SJCRH30 (cell line): ENCODE results near the gene OR8D4. TPM values are rescaled to one million over a fixed set of nuclear protein-coding genes. Genes with fewer than 3 reads are reported as not detected.
"Not testable (repeated sequence)": the region's sequence is repeated elsewhere in the genome, so short reads cannot be mapped to it uniquely, and the experiment has no call there.

Experiments
- DNase-seq, 2 experiments: peaks; one replicate each; pipeline ENCODE4 v3.0.0-alpha.2; 2015 to 2020
- H3K27ac ChIP-seq: fragments of 250-450 bp; sonication (Bioruptor Pico); 2 replicates; pipeline ENCODE4 v1.5.1; 2020; ENCODE audit warnings: mild to moderate bottlenecking, moderate library complexity
- H3K27me3 ChIP-seq: fragments of 250-450 bp; sonication (Bioruptor Pico); 2 replicates; pipeline ENCODE4 v1.5.1; 2020; ENCODE audit warnings: mild to moderate bottlenecking, moderate library complexity
- H3K36me3 ChIP-seq: fragments of 250-450 bp; sonication (Bioruptor Pico); 2 replicates; pipeline ENCODE4 v1.5.1; 2020; ENCODE audit warnings: mild to moderate bottlenecking, moderate library complexity
- H3K4me1 ChIP-seq: fragments of 250-450 bp; sonication (Bioruptor Pico); 2 replicates; pipeline ENCODE4 v1.5.1; 2020; ENCODE audit warnings: mild to moderate bottlenecking, moderate library complexity
- H3K4me3 ChIP-seq: fragments of 250-450 bp; sonication (Bioruptor Pico); 2 replicates; pipeline ENCODE4 v1.5.1; 2020; ENCODE audit warnings: mild to moderate bottlenecking, moderate library complexity
- H3K9me3 ChIP-seq: fragments of 250-450 bp; sonication (Bioruptor Pico); replicated peaks from 2 replicates; pipeline ENCODE4 v1.5.1; 2020; ENCODE audit warnings: mild to moderate bottlenecking, moderate library complexity
- total RNA-seq: library from RNA; depleted of rRNA; stranded (reverse); fragments of >200 nt; shearing (Covaris generic); gene quantifications from 2 replicates; pipeline ENCODE4 v1.2.3, GENCODE V29; 2014; rRNA removed

Gene OR8D4
- total RNA-seq = not detected in 2 replicates

DNA sequence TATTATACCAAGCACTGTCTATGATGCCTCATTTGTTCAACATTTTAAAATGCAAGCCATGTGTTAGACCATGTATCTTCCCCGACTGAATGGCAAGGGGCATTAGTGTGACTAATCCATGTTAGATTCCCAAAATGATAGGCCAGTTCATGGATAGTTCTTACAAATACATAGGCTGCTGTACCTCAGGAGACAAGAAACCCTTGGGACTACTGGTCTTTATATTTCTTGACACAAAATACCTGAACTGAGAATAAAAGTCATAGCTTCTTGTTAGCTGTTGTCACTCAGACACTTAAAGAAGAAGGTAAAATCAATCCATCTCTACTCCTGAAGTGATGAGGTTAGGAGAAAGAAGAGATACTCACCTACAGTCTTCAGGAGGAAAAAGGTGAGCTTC is at the start of gene OR8D4:
TSS of gene OR8D4 (plus strand) at position 301 of the 400 bp plus-strand sequence. CDS start 4,265 bp downstream, outside the sequence.
- H3K9me3 ChIP-seq = no peaks in the 10 kb centered on the region
- H3K36me3 ChIP-seq = no peaks in the 10 kb centered on the region
- no peak for DNase-seq
- no peak within 1 kb of the TSS for H3K4me3 ChIP-seq
- H3K27me3 ChIP-seq = no peaks in the 10 kb centered on the region
- H3K27ac ChIP-seq = no peak within 1 kb of the TSS
- no peaks in the 10 kb centered on the region for H3K4me1 ChIP-seq

DNA sequence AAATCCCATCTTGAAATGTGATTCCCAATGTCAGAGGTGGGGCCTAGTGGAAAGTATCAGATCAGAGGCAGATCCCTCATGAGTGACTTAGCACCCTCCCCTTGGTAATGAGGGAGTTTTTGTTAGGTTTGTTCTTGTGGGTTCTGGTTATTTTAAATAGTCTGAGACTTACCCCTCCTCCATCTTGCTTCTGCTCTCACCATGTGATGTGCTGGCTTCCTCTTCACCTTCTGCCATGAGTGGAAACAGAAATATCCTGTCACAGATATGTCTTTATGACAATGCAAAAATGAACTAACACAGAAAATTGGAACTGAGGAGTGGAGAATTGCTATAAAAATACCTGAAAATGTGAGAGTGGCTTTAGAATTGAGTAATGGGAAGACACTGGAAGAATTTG is 49.6 kb upstream of the OR8D4 start:
- Histone ChIP-seq H3K4me1 (no peaks in the 10 kb centered on the region), H3K36me3 (no peaks in the 10 kb centered on the region), H3K4me3 (no peak overlapping the region), H3K9me3 (no peaks in the 10 kb centered on the region), H3K27ac (no peak overlapping the region), H3K27me3 (no peaks in the 10 kb centered on the region)
- no peak for DNase-seq

GRCh38 chr11:123853038-123853437 is 48.9 kb upstream of the OR8D4 start:
- H3K4me3 ChIP-seq = no peak overlapping the region
- no peaks in the 10 kb centered on the region for H3K36me3 ChIP-seq

DNA sequence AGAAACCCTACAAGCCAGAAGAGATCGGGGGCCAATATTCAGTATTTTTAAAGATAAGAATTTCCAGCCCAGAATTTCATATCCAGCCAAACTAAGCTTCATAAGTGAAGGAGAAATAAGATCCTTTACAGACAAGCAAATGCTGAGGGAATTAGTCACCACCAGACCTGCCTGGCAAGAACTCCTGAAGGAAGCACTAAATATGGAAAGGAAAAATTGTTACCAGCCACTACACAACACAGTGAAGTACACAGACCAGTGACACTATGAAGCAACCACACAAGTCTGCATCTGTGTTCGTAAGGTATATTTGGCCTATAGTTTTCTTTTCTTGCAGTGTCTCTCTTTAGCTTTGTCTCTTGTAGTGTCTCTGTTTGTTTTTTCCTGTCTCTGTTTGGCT is 45.5 kb upstream of the OR8D4 start:
- no peaks in the 10 kb centered on the region for H3K9me3 ChIP-seq
- no peak overlapping the region for H3K4me3 ChIP-seq
- no peaks in the 10 kb centered on the region for H3K27me3 ChIP-seq
- no peaks in the 10 kb centered on the region for H3K36me3 ChIP-seq
- no peak overlapping the region for H3K27ac ChIP-seq
- H3K4me1 ChIP-seq = no peaks in the 10 kb centered on the region
- no peak for DNase-seq

More at GRCh38 chr11:123853038-123853437, 48.9 kb upstream of the OR8D4 start:
- no peak for DNase-seq
- no peaks in the 10 kb centered on the region for H3K4me1 ChIP-seq
- H3K9me3 ChIP-seq = no peaks in the 10 kb centered on the region
- H3K27ac ChIP-seq = no peak overlapping the region
- H3K27me3 ChIP-seq = no peaks in the 10 kb centered on the region

DNA sequence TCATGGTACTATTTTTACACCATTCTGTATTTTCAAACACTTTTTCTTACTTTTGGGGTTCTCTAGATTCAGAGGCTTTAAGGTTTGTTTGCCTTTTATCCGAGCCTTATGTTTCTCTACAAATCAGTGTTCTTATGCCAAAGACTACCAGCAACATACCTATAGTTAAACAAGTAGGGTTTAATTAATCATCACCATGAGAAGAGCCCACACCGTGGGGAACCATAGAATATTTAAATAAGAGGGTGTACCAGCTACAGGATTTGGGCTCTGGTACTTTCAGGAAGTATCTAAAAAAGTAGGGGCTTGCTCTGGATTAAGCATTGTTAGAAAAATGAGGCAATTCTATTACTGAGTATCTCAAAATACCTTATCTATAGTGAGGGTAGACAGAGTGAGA is 42.2 kb upstream of the OR8D4 start:
- no peak for DNase-seq
- Histone ChIP-seq H3K4me3 (no peak overlapping the region), H3K27ac (no peak overlapping the region), H3K36me3 (no peaks in the 10 kb centered on the region), H3K4me1 (no peaks in the 10 kb centered on the region), H3K27me3 (no peaks in the 10 kb centered on the region), H3K9me3 (no peaks in the 10 kb centered on the region)

DNA sequence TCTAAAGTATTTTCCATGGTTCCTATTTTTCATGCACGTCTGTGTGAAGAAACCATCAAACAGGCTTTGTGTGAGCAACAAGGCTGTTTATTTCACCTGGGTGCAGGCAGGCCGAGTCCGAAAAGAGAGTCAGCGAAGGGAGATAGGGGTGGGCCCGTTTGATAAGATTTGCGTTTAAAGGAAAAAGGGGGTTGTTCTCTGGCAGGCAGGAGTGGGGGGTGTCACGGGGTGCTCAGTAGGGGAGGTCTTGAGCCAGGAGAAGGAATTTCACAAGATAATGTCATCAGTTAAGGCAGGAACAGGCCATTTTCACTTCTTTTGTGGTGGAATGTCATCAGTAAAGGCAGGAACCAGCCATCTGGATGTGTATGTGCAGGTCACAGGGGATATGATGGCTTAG is 36.7 kb upstream of the OR8D4 start:
- not testable (repeated sequence) for H3K36me3 ChIP-seq, H3K27ac ChIP-seq, H3K4me1 ChIP-seq, H3K4me3 ChIP-seq, H3K9me3 ChIP-seq, H3K27me3 ChIP-seq, DNase-seq

DNA sequence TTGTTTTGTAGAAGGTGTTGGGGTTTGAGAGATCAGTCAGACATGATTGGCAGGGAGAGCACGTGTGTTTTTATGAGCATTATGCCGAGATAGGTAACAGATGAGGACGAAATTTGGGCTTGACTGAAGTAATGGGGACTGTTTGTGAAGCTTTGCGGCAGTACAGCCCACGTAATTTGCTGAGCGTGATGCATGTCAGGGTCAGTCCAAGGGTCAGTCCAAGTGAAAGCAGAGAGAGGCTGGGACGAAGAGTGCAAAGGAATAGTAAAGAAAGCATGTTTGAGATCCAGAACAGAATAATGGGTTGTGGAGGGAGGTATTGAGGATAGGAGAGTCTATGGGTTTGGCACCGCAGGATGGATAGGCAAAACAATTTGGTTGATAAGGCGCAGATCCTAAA is 34.2 kb upstream of the OR8D4 start:
- H3K36me3 ChIP-seq, DNase-seq, H3K27me3 ChIP-seq, H3K4me3 ChIP-seq, H3K27ac ChIP-seq, H3K9me3 ChIP-seq, H3K4me1 ChIP-seq: not testable (repeated sequence)

DNA sequence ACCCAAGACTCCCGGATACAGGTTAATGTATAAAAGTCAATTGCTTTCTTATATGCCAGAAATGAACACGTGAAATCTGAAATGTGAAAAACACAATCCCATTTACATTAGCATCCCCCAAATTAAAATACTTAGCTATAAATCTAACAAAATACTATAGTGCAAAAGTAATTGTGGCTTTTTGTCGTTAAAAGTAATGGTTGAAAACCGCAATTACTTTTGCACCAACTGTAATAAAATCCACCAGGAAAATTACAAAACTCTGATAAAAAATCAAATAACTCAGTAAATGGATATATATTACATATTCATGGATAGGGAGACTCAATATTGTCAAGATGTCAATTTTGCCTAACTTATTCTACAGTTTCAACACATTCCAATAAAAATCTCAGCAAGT is 21.1 kb upstream of the OR8D4 start:
- no peaks in the 10 kb centered on the region for H3K27me3 ChIP-seq
- H3K9me3 ChIP-seq = no peaks in the 10 kb centered on the region
- H3K27ac ChIP-seq = no peak overlapping the region
- no peaks in the 10 kb centered on the region for H3K36me3 ChIP-seq
- no peak for DNase-seq
- no peaks in the 10 kb centered on the region for H3K4me1 ChIP-seq
- no peak overlapping the region for H3K4me3 ChIP-seq

- Histone ChIP-seq H3K27ac (no peak within 1 kb of the TSS), H3K27me3 (no peaks in the 10 kb centered on the region), H3K9me3 (no peaks in the 10 kb centered on the region), H3K36me3 (no peaks in the 10 kb centered on the region), H3K4me3 (no peak within 1 kb of the TSS), H3K4me1 (no peaks in the 10 kb centered on the region)
- DNase-seq = no peak
These were observed 16.4 kb upstream of the OR8D4 start, which contains the start of gene TMEM225 for GRCh38 chr11:123885570-123885969. Gene TMEM225, minus strand, starts transcription at chr11:123885670. Its CDS starts 245 bp downstream, at chr11:123885425.

- no peaks in the 10 kb centered on the region for H3K27me3 ChIP-seq
- DNase-seq = no peak
- no peaks in the 10 kb centered on the region for H3K9me3 ChIP-seq
- no peak overlapping the region for H3K4me3 ChIP-seq
- H3K4me1 ChIP-seq = no peaks in the 10 kb centered on the region
- no peaks in the 10 kb centered on the region for H3K36me3 ChIP-seq
- no peak overlapping the region for H3K27ac ChIP-seq
These were observed 9.9 kb upstream of the OR8D4 start for GRCh38 chr11:123892031-123892430.

- no peak overlapping the region for H3K4me3 ChIP-seq
- no peaks in the 10 kb centered on the region for H3K9me3 ChIP-seq
- no peak overlapping the region for H3K27ac ChIP-seq
- H3K36me3 ChIP-seq = no peaks in the 10 kb centered on the region
- no peaks in the 10 kb centered on the region for H3K27me3 ChIP-seq
- no peak for DNase-seq
- no peaks in the 10 kb centered on the region for H3K4me1 ChIP-seq
These were observed 2.2 kb upstream of the OR8D4 start for GRCh38 chr11:123899792-123900191.

DNA sequence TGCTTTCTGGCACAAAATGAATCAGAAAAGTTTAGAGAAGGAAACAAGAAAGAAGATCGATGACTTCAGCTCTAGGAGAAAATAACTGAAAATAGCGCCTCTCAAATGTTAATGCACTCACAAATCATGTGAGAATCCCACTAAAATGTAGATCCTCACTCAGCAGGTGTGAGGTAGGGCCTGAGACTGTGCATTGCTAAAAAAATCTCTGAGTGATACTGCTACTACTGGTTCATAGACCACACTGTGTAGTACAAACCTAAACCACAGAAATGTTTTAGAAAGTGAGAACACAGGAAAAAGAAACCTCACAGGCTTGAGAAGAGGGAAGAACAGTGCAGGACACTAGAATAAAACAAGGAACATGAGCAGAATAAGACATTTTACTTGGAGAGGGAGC is 2.0 kb downstream of the OR8D4 start:
- Histone ChIP-seq H3K27ac (no peak overlapping the region), H3K4me3 (no peak overlapping the region), H3K36me3 (no peaks in the 10 kb centered on the region), H3K4me1 (no peaks in the 10 kb centered on the region), H3K9me3 (no peaks in the 10 kb centered on the region), H3K27me3 (no peaks in the 10 kb centered on the region)
- DNase-seq = no peak

- H3K27me3 ChIP-seq = no peaks in the 10 kb centered on the region
- H3K27ac ChIP-seq = no peak overlapping the region
- H3K4me3 ChIP-seq = no peak overlapping the region
- H3K36me3 ChIP-seq = no peaks in the 10 kb centered on the region
- no peaks in the 10 kb centered on the region for H3K9me3 ChIP-seq
- no peak for DNase-seq
- no peaks in the 10 kb centered on the region for H3K4me1 ChIP-seq
These were observed 3.0 kb downstream of the OR8D4 start for GRCh38 chr11:123904932-123905331.

DNA sequence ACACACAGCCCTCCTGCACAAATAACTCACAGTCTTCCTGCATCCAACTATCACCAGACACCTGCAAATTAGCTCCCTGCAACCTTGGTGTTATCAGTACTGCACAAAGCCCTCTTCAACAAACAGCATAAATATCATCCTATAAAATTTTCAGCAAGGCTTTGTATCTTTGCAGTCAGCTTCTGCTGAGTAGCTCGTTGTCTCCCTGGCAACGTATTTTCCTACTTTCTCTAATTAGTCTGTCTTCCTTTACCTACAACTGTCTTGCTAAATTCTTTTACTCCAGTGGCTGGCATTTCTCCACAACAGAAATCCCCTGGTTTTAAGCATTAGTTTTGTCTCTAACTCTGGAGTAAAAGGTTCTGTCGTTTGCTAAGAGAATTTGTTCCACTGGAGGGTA is 3.9 kb downstream of the OR8D4 start:
- H3K9me3 ChIP-seq = no peaks in the 10 kb centered on the region
- no peak overlapping the region for H3K4me3 ChIP-seq
- no peaks in the 10 kb centered on the region for H3K4me1 ChIP-seq
- no peak for DNase-seq
- no peak overlapping the region for H3K27ac ChIP-seq
- no peaks in the 10 kb centered on the region for H3K36me3 ChIP-seq
- no peaks in the 10 kb centered on the region for H3K27me3 ChIP-seq

- Histone ChIP-seq H3K4me1 (no peaks in the 10 kb centered on the region), H3K9me3 (no peaks in the 10 kb centered on the region)
These were observed 19.0 kb downstream of the OR8D4 start for GRCh38 chr11:123920943-123921342.

DNA sequence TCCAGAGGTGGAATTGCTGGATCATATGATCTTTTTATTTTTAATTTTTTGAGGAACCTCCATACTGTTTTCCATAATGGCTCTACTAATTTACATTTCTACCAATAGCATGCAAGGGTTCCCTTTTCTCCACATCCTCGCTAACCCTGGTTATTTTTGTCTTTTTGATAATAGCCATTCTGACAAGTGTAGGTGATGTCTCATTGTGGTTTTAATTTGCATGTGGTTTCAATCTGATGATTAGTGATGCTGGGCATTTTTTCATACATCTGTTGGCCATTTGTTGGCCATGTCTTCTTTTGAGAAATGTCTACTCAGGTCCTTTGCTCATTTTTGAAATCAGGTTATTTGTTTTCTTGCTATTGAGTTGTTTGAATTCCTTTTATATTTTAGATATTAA is 22.1 kb downstream of the OR8D4 start:
- H3K27ac ChIP-seq = no peak overlapping the region
- no peaks in the 10 kb centered on the region for H3K36me3 ChIP-seq
- DNase-seq = no peak
- H3K4me1 ChIP-seq = no peaks in the 10 kb centered on the region
- no peak overlapping the region for H3K4me3 ChIP-seq
- H3K27me3 ChIP-seq = no peaks in the 10 kb centered on the region
- no peaks in the 10 kb centered on the region for H3K9me3 ChIP-seq

More at GRCh38 chr11:123920943-123921342, 19.0 kb downstream of the OR8D4 start:
- Histone ChIP-seq H3K27ac (no peak overlapping the region), H3K4me3 (no peak overlapping the region), H3K27me3 (no peaks in the 10 kb centered on the region), H3K36me3 (no peaks in the 10 kb centered on the region)
- no peak for DNase-seq
